HG03045 (cell line): ENCODE results near the gene GDAP2.
"Not testable (repeated sequence)": the region's sequence is repeated elsewhere in the genome, so short reads cannot be mapped to it uniquely, and the experiment has no call there.

ENCODE experiments used
- ATAC-seq: cut with Tn5 transposase; IDR thresholded peaks from one replicate; pipeline ENCODE4 v1.9.1; 2021; ENCODE audit warnings: mild to moderate bottlenecking, moderate library complexity; ENCODE audit not compliant: unreplicated experiment

The GDAP2 gene

DNA sequence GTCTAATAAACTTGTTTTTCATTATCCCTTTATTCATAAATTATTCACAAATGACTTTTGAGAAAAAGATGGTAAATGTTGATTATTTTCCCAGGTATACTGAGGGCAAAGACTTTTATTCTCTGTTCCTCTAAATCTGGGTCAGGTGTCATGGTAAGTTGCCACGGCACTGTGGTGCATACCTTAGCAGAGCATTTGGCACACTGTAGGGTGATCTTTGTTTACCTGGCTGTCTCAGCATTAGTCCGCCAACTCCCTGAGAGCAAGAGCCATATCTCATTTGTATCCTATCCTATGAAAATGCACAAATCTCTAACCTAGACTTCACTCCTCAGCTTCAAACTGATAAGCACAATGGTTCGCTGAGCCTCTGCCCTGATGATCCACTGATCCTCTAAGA is 24.9 kb downstream of the GDAP2 start:
- ATAC-seq, result no peak

DNA sequence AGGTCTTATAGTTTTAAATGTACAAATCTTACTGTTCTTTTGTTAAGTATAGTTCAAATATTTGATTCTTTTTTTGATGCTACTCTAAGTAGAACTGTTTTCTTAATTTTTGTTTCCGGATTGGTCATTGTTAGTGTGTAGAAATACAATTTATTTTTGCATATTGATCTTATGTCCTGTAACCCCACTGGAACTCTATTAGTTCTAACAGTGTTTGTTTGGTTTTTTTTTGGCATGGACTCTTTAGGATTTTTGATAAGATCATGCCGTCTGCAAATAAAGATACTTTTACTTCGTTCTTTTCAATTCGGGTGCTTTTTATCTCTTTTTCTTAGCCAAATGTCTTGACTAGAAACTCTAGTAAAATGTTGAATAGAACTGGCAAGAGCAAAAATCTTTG is 26.5 kb downstream of the GDAP2 start:
- ATAC-seq, result no peak

DNA sequence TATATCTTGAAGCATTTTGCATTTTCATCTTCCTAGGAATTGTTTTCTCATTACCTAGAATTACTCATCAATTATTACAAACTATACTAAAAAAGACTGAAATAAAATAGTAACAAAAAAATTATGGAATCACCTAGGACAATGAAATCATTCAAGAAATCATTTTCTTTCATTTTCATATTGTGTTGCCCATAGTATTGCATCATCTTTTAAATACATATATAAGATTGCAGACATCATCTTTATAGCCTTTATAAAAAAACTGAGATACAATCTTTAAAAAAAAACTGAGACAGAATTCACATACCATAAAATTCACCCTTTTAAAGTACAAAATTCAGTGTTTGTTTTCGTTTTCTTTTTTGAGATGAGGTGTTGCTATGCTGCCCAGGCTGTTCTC is 29.6 kb downstream of the GDAP2 start:
- ATAC-seq, result no peak

DNA sequence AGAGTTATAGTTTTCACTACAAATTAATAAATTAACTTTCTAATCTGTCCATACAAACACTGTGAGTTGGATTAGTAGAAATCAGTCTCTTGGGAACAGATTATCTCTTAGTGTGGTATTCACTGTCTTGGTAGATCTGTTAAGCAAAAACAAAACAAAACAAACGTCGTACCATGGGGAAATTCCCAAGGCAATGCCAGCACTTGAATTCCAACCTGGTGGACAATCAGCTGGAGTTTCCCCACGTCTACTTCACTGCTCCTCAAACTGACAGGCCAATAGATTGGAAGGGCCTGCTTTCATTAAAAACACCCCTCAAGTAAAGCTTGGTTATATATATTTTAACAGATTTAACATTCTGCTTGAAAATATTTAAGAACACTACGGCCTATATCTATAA is 31.9 kb downstream of the GDAP2 start:
- ATAC-seq, result no peak

DNA sequence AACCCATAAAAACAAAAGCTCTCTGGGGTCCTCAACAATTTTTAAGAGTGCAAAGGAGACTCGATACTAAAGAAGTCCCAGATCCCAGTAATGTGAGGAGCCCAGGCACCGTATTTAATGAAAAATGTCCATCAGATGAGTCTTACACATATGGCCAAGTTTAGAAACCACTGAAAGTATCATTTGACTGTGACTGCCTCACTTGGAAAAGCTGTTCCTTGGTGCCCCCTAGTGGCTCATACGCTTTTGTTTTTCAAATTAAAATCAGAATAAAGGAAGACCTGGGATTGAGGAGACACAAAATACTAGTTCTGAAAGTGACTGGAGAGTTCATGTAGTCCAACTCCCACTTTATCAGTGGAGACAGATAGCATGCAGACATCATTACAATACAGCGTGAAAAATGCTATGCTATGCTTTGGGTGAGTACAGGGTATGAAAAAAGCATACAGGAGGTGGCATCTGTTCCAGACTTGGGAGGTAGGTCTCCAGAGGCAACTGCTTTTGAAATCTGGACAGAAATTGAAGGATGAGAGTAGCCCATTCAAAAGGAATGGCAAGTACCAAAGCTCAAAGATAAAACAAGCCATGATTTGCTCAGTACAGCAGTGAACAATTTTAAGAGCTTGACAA is 33.8 kb downstream of the GDAP2 start:
- ATAC-seq, result peak; percentile 86

DNA sequence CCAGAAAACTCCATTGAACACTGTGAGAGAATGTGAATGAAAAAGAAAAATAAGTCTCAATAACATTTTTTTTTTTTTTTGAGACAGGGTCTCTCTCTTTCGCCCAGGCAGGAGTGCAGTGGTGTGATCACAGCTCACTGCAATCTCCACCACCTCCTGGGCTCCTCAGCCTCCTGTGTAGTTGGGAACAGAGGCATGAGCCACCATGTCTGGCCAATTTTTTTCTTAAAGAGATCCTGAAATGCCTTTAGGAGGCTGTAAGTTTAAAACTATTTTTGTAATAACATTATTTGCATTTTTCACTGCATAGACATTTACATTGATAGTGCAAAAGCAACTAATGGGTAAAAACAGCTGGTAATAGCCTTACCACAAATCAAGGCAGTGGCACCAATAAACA is 35.3 kb downstream of the GDAP2 start:
- no peak for ATAC-seq

DNA sequence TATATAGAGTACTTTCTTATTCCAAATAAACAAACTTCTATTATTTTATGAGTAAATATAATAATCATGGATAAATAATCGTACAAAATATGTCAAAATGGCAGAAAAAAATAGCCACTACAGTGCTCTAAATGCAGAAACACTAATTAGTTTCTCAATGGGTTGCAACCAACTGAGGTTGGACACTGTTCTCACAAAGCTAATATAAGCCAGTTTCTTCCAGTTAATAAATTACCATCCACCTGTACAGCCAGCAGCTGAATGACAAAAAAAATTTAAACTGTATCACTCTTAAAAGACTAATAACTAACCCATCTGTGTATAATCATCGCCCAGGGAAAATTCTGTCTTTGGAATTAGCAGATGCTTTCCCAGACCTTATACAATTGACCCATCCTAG is 36.9 kb downstream of the GDAP2 start:
- no peak for ATAC-seq

DNA sequence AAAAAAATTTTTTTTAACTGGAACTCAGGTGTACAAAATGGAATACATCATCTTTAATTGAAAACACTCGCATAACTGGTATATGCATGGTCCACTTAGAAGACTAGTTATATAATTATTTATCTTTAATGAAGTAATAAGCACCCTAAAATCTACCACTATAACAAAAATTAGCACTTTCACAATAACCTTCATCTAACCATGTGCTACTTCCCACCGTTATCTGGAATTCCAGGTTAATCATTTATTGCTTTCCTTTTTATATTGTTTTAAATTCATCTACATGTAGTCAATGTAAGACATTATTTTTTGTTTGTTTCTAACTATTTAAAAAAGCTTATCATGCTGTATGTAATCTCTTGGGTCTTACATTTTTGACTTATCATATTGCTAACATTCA is 39.0 kb downstream of the GDAP2 start:
- no peak for ATAC-seq

DNA sequence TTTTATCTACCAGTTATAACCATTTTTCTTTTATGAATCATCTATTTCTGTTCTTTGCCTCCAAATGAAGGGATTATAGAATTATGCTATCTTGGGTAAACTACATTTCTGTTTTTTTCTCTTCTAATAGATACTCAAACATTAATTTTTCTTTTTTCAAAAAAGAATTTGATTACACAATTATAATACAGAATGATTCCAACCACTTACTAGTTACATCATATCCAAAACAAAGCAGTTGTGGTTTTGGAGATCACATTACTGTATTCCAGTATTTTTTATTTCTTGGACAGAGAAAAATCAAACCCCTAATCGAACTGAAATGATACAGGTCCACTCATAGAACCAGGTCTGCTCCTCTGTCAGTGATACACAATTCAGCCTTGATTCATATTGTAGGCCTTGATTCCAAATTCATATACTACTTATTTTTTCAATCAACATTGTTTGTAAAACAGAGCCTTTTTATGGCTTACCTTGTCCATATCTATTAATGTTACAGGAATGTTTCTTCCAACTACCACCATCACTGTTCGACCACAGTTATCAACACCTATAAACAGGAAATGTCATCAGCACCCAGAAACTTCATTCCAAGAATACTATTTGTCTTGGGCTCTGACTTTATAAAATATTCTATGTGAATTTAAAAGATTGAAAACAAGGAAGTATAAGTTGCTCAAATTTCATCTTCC is 43.2 kb downstream of the GDAP2 start:
- no peak for ATAC-seq

DNA sequence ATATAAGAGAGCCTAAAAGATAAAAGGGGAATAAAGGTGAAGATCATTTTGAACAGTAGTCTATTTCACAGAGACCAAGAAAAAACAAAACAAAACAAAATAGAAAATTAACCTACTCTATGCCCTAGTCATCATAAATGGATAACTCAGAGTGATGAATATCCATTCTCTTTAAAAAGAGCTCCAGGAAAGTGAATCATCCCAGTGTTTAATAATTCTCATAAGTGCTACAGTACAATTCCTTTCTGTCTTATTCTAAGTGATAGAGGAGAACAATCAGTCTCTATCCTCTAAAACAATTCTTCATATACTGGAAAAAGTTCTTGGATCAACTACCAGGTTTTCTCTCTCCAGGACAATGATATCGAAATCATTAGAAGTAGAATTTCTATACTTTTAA is 45.8 kb downstream of the GDAP2 start:
- no peak for ATAC-seq

DNA sequence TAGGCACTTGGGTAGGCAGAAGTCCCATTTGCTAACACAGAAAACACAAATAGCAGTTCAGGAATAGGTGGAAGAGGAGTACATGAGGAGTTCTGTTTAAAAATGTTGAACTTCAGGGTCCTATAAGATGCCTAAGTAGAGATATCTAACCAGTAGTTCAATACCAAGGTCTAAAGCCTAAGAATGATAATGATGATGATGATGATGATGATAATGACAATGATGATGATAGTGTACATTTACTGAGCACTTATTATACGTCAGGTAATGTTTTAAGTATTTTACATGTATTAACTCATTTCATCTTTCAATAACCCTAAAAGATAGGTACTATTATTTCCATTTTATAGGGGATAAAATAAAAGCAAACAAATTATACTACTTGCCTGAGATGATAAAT is 50.1 kb downstream of the GDAP2 start:
- ATAC-seq, result no peak

DNA sequence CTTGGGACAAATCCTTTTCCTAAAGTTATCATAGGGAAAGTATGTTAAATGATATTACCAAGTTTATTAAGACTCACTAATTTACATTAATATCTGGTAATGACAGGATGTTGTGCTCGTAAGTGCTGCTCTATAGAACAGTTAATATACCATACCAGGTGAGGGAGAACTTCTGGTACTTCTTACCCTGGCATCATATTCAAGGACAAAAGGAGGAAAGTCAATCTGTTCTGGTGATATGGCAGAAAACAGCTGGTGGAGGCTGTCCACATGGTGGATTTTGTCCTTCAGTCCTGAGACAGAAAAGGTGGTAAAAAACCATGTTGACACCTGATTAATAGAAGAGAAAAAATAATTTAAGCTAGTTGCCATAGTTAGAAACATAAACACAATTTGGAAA is 51.6 kb downstream of the GDAP2 start:
- no peak for ATAC-seq

DNA sequence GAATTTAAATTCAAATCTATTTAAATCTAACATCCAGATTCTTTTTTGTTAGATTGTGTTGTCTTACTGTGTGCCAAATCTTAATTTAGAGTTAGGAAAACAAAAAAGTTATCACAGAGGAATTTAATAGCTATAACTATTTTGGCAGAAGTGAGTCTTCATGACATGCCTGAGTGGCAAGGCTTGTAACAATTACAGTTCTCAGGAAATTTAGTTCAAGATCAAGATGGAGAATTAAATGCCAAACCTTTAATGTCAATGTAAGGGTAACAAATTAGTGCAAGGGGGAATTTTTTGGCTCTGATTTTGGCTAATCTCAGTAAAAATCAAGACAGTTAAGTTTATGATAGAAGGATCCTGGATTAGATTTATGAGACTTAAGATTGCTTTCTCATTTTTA is 58.4 kb downstream of the GDAP2 start:
- no peak for ATAC-seq

DNA sequence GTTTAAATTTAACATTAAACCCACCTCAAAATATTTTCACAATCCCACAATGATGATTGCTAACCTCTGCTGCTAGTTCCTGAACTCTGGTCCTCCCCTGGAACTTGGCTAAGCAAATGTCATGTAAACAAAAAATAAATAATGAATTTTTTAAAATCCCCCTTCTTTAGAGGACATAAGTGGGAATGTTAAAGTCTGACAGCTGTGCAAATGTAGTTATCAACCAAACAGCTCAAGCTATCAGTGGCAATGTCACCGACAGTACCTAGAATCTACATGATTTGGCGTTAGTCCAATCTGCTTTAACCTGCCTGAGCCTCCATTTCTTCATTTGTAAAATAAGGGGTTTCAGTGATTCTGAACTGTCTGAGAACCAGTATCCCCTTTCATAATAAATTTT is 67.7 kb downstream of the GDAP2 start:
- ATAC-seq, result no peak

DNA sequence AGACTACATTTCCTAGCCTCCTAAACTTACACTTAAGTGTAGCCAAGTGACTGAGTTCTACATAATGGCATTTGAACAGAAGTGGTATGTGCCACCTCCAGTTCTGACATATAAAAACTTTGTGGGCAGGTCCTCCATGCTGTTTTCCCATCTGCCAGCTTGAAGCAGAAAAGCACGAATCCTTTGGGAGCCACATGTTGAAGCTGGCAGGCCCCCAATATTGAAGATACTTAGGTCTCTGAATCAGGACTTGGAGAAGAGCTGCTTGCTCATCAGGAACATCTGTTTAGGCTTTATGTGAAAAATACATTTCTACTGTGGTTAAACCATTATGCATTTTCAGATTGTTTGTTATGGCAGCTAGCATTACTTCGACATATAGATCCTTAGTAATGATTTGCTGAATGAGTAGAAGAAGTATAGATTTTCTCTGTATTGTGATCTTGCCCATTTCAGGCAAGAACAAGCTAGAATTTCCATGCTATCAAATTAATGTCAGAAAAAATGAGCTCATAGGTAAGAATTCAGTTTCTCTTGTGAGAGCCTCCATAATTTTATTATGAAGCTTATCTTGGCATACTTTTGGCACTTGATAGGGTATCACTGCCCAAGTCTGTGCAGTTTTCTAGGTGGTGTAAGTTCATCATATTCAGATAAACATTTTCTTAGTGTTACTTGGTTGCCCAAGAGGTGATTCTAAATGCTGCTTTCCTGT is 68.4 kb downstream of the GDAP2 start:
- no peak for ATAC-seq

DNA sequence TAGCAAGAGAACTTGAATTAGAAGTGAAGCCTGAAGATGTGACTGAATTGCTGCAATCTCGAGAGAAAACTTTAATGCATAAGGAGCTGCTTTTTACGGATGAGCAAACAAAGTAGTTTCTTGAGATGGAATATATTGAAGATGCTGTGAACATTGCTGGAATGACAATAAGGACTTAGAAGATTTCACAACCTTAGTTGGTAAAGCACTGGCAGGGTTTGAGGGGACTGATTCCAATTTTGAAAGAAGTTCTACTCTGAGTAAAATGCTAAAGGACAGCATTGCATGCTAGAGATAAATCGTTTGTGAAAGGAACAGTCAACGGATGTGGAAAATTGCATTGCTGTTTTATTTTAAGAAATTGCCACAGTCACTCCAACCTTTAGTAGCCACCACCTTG is 69.5 kb downstream of the GDAP2 start:
- ATAC-seq, result no peak

DNA sequence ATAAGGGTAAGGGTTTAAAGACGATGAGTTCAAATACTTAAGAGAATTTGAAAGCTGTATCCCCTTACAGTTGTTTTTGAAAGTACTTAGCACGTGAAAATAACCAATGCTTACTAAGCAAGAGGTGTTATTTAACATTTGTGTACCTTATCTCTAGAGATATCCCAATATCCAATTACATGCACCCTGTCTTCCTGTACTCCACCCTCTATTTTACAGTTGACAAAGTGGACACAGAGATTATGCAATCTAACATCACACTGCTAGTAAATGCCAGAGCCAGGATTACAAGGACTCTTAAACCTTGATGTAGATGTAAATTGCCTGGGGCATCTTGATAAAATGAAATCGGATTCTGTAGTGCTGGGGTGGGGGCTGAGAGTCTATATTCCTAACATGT is 72.0 kb downstream of the GDAP2 start:
- ATAC-seq, result no peak

DNA sequence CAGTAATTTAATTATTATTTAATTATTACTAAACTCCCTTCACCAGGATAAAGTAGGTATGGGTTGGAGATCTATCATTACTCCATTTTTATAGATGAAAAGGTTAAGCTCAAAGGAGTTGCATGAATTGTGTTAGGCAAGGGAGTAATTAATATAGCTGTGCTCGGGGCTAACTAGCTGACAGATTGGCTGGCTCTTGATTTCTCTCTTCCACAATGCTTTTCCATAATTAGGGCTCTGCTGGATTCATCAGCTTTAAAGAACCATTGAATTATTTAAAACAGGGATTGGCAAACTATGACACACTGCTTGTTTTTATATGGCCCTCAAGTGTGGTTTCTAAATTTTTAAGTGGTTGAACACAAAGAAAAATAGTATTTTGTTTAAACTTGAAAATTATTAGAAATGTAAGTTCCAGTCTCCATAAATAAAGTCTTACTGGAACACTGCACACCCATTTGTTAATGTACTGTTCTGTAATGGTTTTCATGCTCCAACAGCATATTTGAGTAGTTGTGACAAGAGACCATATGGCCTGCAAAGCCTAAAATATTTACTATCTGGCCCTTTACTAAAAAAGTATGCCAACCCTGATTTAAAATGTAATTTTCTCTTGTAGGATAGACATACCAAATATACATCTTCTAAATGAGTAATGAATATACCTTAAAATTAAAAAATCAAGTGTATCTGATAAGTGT is 76.4 kb downstream of the GDAP2 start:
- ATAC-seq, result no peak

DNA sequence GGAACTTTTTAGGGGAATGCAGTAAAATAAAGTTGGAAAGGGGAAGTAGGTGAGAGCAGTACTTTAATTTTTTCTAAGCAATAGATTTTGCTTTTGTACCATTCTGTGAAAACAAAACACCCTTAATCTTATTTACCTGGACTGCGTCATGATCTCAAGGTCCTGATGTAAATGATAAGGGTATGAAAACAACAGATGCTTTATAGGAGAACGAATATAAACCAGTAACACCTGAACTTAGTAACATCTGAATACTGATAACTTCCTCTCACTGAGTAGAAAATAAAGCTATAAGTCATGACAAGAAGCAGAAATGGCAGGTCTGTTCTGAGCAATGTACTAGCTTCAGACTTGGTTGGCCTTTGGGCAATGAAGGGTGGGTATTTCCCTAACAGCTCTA is 77.7 kb downstream of the GDAP2 start:
- no peak for ATAC-seq

DNA sequence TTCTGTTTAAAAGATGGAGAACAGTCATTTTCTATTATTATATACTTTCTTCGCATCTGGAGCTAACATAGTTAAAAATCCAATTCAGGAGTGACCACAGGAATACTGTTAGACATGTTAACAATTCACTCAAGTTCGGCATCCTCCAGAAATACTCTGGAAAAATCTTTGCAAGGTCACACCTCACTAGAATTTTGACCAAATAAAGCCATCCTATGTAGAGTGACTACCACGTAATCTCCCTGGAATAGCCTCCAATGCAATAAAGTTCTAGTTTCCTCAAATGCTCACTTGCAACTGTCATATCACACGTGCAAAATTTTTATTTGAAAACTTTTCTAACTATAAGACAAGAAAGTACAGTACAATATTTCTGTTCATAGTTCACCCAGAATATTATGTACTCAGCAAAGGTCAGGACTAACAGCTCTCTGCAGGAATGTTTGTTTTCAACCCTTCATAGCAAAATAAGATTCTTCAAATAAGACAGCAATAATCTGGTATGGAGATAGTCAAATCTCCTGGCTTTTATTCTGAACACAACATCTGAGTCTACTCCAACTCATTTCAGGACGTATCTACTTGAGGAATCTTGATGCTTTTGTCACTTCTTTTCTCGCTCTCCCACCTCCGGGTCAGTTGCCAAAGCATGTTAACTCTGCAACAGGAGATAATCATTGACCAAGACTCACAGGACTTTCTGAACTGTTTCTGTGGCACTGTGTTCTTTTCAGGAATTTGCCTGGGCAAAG is 82.6 kb downstream of the GDAP2 start:
- no peak for ATAC-seq

DNA sequence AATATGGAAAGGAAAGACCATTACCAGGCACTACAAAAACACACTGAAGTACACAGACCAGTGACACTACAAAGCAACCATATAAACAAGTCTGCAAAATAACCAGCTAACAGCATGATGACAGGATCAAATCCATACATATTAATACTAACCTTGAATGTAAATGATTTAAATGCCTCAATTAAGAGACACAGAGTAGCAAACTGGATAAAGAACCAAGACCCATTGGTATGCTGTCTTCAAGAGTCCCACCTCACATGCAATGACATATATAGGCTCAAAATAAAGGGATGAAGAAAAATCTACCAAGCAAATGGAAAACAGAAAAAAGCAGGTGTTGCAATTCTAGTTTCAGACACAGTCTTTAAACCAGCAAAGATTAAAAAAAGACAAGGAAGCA is 84.9 kb downstream of the GDAP2 start:
- not testable (repeated sequence) for ATAC-seq
